Subcutaneous adipose tissue (tissue), 4 donors: ENCODE measurements around the gene CRBN. TPM values are rescaled to one million over a fixed set of nuclear protein-coding genes. Genes with fewer than 3 reads are reported as not detected.

Experiments used
- CTCF ChIP-seq: fragments of 450-650 bp; IDR thresholded peaks from one replicate; pipeline ENCODE4 v1.5.1; 2016; ENCODE audit warnings: low read depth, mild to moderate bottlenecking, control low read depth, antibody characterized with exemption, moderate library complexity
- total RNA-seq, 4 donors: library from RNA; depleted of rRNA; stranded (reverse); fragments of >200 nt; gene quantifications; one replicate each; pipeline ENCODE4 v1.1.0, GENCODE V29; 2016

CRBN gene
- total RNA-seq, 4 donors from 2014 or later, result 83.2 to 190 (median 137) TPM

DNA sequence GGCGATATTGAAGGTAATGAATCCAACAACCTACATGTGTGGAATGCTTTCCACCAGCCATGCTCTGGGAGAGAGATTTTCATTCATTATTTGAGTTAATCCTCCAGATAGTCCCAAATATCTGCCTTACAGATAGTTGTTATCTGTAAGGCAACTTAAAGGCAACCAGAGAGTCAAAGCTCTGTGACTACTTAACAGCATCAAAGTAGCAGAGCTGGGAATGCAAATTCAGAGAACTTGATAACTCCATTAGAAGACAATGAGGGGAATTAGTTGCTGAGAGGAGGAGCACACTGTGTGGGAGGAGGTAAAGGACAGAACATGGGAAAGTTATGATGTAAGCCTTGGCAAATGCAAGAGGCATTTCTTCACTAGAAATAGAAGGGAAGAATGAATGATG lies 10.5 kb upstream of the CRBN start:
- TF ChIP-seq CTCF, result no peak

- no peak for TF ChIP-seq CTCF
These were observed 9.7 kb upstream of the CRBN start for GRCh38 chr3:3189102-3189727.

DNA sequence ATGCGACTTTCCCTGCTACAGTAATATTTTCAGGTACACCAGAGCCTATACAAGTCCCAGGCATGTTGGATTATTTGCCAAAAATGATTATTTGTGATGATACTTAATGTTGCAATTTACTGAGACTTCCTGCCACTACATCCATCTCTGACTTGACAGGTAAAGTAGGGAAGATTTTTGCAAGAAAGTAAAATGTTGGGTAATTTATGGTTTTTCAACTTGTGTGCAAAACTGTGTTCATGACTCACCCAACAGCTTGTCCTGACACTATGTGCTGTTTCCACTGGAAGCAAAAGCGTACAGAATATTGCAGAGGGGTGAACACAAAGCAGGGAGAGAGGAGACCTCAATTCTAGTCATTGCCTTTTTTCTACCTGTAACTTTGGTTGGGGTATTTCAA lies 5.4 kb upstream of the CRBN start:
- no peak for TF ChIP-seq CTCF

DNA sequence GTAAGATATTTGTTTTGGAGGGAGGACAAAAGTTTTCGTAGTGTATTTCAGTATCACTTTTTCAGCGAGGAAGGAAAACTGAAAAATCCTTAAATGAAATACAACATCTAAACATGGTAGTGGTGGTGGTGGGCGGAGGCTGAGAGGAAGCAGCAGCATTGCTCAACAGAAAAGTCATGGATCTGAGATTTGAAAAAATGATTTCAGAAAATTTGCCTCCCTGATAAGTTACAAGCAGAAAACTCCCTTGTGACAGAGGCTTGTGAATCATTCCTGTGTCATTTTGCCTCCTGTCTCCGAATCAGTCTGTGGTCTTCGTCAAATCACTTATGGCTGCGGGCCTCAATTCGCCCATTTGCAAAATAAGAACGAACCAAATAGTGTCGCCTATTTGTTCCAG lies 965 bp upstream of the CRBN start:
- TF ChIP-seq CTCF, result no peak

DNA sequence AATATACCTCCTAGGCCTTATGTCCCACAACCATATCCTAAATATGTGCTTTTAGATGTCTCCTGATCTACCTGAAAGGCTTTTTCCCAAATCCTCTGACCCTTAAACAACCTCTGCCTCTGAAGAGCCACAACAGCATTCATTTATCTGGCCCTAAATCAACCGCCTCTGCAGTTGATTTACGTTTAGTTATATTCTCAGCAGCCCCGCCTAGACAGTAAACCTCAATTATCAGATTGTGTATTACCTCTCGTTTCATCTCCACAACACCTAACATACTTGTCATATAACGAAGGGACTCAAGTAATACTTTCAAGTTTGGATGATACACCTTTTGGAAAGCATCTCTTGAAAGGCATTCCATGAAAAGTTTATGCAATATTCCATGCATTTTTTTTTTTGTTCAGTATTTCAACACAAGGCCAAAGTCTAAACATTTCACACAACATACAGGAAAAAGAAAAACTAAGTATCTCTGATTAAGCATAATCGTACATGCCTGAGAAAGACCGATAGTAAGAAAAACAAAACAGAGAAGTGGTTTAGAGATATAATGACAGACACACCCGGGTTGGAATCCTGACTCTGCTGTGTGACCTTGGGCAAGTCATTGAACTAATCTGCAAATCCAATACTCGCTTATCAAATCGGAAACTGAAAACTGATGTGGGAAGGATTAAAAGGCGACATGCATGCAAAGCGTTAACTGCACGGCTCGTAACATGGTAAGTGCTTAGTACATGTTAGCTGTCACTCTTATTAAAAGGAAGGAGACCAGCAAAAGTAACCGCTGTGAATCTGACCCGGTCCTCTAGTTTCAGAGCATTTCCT lies 778 bp downstream of the CRBN start:
- no peak for TF ChIP-seq CTCF

DNA sequence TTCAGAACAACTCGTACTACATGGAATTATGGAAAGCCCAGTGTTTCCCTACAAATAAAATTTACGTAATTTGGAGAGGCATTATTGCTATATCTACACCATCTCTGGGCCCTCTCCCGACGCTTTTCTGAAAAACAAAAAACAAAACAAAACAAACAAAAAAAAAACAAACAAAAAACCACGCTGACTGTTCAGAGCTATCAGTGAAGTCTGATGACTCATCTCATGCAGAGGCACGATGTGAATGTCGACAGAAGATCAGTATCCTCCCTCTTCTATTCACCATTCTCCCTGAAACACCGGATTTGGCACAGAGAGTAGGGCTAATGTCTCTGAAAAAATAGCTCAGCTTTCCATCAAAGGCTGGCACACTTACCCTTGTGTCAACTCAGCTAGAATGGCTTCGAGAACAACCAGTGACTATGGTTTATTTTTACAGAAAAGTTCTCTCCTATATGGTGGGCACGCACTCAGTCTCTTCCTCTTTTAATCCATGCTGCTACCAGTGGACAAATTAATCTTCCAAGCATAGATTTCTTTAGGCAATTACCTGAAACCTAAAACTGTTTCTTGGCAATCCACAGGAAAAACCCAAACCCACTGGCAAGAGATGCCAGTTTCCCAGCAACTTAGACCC lies 1.5 kb downstream of the CRBN start:
- no peak for TF ChIP-seq CTCF

DNA sequence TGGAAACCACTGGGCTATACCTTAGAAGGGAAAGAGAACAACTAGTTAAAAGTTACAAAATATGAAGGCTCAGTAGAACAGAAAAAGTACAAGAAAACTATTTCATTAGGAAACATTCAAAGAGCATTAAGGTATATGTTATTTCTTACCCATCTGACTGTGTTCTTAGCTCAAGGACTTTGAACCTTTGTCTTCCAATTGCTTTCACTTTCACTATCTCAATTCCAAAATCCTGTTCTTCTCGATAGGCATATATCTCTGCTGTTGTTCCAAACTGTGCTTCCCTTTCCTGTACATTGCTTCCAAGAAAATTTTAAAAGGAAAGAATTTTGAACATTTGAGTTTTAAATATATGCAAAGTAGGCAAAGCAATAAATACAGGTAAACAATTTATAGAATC lies 6.9 kb downstream of the CRBN start:
- TF ChIP-seq CTCF, result no peak
